ENCODE measurements around the gene P2RY2.

- TF ChIP-seq CTCF (conservative IDR thresholded peaks at IDR 0.05; ENCODE audit: low read depth in 2 of 2) (no peak), EZH2 (IDR thresholded peaks at IDR 0.05; ENCODE audit: low read depth, unreplicated experiment) (no peak), POLR2AphosphoS5 (IDR thresholded peaks at IDR 0.05; ENCODE audit: low read depth) (no peak), REST (IDR thresholded peaks at IDR 0.05; ENCODE audit: unreplicated experiment) (no peak), EZH2phosphoT487 (IDR thresholded peaks at IDR 0.05; ENCODE audit: unreplicated experiment) (no peak), CREB1 (CRISPR knock-in tag; IDR thresholded peaks at IDR 0.05; ENCODE audit: low read depth) (no peak), ZNF114 (CRISPR knock-in tag; IDR thresholded peaks at IDR 0.05) (no peak), JUNB (IDR thresholded peaks at IDR 0.05; ENCODE audit: unreplicated experiment) (no peak), ETS1 (IDR thresholded peaks at IDR 0.05) (no peak), STAT1 (IDR thresholded peaks at IDR 0.05; ENCODE audit: unreplicated experiment) (no peak), ZNF331 (CRISPR knock-in tag; IDR thresholded peaks at IDR 0.05; ENCODE audit: low read depth) (no peak), ZNF462 (CRISPR knock-in tag; IDR thresholded peaks at IDR 0.05) (no peak), NANOG (IDR thresholded peaks at IDR 0.05; ENCODE audit: borderline replicate concordance) (no peak)
These were observed 15.8 kb downstream of the P2RY2 start for GRCh38 chr11:73233692-73234470.

All from GM23338 (cell line).